Ishikawa (cell line): ENCODE results near the gene KEL.

Experiments
- CEBPB ChIP-seq: IDR thresholded peaks from 2 replicates; pipeline ENCODE4 v1.6.1; 2012
- CREB1 ChIP-seq: IDR thresholded peaks from 2 replicates; pipeline ENCODE4 v1.6.1; 2012; ENCODE audit warnings: low read depth
- EGR1 ChIP-seq: IDR thresholded peaks from 2 replicates; pipeline ENCODE4 v1.6.1; 2012
- EP300 ChIP-seq: IDR thresholded peaks from 2 replicates; pipeline ENCODE4 v1.6.1; 2012; ENCODE audit warnings: borderline replicate concordance
- FOXM1 ChIP-seq: IDR thresholded peaks from 2 replicates; pipeline ENCODE4 v1.6.1; 2012; ENCODE audit warnings: low read depth, borderline replicate concordance
- NFIC ChIP-seq: IDR thresholded peaks from 2 replicates; pipeline ENCODE4 v1.6.1; 2012
- RAD21 ChIP-seq: IDR thresholded peaks from 2 replicates; pipeline ENCODE4 v1.6.1; 2012; ENCODE audit warnings: low read depth
- TAF1 ChIP-seq: IDR thresholded peaks from 2 replicates; pipeline ENCODE4 v1.6.1; 2012; ENCODE audit warnings: low read depth, mild to moderate bottlenecking
- TCF12 ChIP-seq: IDR thresholded peaks from 2 replicates; pipeline ENCODE4 v1.6.1; 2012; ENCODE audit warnings: low read depth
- TEAD4 ChIP-seq: IDR thresholded peaks from 2 replicates; pipeline ENCODE4 v1.6.1; 2012
- YY1 ChIP-seq: IDR thresholded peaks from 2 replicates; pipeline ENCODE4 v1.6.1; 2012; ENCODE audit warnings: low read depth
- ZBTB7A ChIP-seq: IDR thresholded peaks from 2 replicates; pipeline ENCODE4 v1.6.1; 2012; ENCODE audit warnings: low read depth
- TF ChIP-seq, protein P1 (sequence below): IDR thresholded peaks from 2 replicates; pipeline ENCODE4 v1.6.1; 2012; ENCODE audit warnings: low read depth, mild to moderate bottlenecking
- TF ChIP-seq, protein P2 (sequence below): IDR thresholded peaks from 2 replicates; pipeline ENCODE4 v1.6.1; 2012
- TF ChIP-seq, protein P3 (sequence below): IDR thresholded peaks from 2 replicates; pipeline ENCODE4 v1.6.1; 2012

The KEL gene

DNA sequence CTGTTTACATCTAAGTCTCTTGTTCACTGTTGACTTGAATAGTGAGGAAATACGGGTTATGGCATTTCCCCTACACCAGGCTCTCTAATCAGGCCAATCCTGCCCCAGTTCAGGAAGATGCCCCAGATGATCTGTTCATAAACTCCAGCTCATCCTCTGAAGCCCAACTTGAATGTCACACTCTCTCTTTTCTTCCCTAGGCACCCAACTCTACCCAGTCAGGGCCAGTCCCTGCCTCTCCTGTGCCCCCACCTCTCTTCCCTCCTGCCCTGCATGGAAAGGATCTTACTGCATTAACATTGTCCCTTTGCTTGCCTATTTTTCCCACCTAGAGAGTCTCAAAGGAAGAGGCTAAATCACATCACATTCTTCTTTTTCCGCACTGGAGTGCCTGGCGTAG, 66.0 kb downstream of the KEL start:
- TF ChIP-seq TCF12 (no peak), TEAD4 (no peak), EP300 (no peak), NFIC (no peak), CREB1 (no peak), RAD21 (no peak), TAF1 (no peak), YY1 (no peak)

DNA sequence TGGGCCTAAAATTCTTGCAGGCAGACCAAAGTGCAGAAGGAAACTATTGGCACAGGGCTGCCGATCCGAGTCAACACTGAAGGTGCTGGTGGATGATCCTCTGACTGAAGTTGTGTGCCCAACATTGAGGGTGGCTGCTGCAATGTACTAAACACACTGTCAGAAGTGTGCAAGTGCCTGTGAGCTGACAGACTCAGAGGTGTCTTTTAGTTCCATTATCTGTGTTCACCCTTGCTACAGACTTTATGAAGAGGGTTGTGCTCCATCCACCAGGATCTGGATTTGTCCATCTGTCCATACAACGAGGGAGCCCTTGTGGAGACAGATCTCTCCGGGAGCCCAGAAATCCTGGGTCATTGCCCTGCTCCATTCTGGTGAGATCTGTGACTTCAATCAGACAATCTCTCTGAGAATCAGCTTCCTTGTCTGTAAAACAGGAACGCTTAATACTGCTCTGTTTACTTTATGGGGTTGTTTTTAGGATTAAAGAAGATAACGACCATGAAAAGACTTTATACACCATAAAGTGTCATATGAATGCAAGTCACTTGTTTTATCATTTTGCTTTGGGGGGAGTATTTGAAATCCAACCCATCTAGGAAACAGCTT, 67.1 kb downstream of the KEL start:
- TF ChIP-seq NFIC (no peak), YY1 (no peak), RAD21 (no peak)

DNA sequence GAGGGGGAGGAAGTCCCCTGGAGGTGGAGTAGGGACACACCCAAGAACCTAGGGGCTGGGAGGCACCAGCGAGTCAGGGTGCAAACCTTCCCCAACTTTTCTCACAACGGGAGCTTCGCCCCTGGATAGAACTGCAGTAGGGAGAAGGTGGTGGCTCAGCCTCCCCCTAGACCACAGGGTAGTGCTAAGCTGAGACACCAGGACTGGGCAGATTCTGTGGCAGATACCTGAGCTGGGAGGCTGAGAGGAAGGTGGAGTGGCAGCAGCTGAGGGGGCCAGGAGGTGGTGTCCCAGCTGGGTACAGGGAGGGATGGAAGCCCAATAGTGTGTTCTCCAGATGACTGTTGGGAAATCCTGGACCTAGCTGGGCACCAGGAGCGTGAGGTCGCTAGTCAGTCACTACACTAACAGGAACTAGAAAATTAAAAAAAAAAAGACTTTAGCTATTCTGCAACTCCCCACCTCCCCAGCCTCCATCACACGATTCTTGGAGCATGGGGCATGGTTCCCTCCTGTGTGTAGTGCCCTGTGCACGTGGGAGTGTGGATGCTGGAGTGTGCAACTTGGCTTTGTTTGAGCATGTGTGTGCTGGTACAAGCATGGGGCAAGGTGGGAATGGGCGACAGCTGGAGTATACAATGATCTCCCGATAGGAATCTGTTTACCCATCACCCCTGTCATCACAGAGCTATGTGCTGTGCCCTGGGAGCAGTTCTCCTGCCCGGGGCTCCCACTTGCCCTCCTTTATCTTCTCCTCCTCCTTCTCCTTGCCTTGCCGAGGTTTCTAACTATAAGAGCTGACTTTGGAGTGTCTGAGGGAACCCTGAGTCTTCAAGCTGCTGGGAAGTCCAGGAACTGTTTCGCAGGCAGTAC, 67.8 kb downstream of the KEL start:
- TF ChIP-seq EGR1: no peak
- no peak for TF ChIP-seq ZBTB7A
- TF ChIP-seq NFIC: no peak
- TF ChIP-seq, protein P1, sequence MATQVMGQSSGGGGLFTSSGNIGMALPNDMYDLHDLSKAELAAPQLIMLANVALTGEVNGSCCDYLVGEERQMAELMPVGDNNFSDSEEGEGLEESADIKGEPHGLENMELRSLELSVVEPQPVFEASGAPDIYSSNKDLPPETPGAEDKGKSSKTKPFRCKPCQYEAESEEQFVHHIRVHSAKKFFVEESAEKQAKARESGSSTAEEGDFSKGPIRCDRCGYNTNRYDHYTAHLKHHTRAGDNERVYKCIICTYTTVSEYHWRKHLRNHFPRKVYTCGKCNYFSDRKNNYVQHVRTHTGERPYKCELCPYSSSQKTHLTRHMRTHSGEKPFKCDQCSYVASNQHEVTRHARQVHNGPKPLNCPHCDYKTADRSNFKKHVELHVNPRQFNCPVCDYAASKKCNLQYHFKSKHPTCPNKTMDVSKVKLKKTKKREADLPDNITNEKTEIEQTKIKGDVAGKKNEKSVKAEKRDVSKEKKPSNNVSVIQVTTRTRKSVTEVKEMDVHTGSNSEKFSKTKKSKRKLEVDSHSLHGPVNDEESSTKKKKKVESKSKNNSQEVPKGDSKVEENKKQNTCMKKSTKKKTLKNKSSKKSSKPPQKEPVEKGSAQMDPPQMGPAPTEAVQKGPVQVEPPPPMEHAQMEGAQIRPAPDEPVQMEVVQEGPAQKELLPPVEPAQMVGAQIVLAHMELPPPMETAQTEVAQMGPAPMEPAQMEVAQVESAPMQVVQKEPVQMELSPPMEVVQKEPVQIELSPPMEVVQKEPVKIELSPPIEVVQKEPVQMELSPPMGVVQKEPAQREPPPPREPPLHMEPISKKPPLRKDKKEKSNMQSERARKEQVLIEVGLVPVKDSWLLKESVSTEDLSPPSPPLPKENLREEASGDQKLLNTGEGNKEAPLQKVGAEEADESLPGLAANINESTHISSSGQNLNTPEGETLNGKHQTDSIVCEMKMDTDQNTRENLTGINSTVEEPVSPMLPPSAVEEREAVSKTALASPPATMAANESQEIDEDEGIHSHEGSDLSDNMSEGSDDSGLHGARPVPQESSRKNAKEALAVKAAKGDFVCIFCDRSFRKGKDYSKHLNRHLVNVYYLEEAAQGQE: no peak
- TF ChIP-seq FOXM1: no peak
- no peak for TF ChIP-seq TCF12
- TF ChIP-seq RAD21: no peak
- TF ChIP-seq YY1: no peak
- no peak for TF ChIP-seq CREB1
- TF ChIP-seq CEBPB: no peak
- TF ChIP-seq EP300: no peak
- TF ChIP-seq TEAD4: no peak
- TF ChIP-seq, protein P2, sequence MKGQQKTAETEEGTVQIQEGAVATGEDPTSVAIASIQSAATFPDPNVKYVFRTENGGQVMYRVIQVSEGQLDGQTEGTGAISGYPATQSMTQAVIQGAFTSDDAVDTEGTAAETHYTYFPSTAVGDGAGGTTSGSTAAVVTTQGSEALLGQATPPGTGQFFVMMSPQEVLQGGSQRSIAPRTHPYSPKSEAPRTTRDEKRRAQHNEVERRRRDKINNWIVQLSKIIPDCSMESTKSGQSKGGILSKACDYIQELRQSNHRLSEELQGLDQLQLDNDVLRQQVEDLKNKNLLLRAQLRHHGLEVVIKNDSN: no peak
- TF ChIP-seq, protein P3, sequence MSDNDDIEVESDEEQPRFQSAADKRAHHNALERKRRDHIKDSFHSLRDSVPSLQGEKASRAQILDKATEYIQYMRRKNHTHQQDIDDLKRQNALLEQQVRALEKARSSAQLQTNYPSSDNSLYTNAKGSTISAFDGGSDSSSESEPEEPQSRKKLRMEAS: no peak
- TF ChIP-seq TAF1: no peak

DNA sequence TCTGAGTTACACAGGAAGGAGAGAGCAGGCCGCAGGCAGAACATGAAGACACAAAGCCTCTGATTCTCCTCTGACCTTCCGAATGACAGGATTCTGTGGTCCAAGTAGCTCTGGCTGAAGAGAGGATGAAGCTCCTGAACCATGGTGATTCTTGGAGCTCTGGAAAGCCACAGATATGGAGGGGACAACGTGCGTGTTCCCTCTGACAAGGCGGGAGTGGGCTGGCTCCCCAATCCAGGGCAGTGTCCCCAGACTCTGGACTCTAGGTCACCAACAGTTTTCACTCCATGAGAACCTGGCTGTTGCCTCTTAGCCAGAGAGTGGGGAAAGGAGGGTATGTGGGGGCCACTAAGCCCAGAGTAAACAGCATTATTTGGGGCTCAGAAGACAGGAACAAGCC, 69.2 kb downstream of the KEL start:
- TF ChIP-seq CEBPB (no peak), EP300 (no peak), YY1 (no peak), TEAD4 (no peak), ZBTB7A (no peak), NFIC (no peak), RAD21 (no peak), TAF1 (no peak), CREB1 (no peak), FOXM1 (no peak), EGR1 (no peak), TCF12 (no peak)
- TF ChIP-seq, protein P3: no peak
- TF ChIP-seq, protein P1: no peak
- TF ChIP-seq, protein P2: no peak

DNA sequence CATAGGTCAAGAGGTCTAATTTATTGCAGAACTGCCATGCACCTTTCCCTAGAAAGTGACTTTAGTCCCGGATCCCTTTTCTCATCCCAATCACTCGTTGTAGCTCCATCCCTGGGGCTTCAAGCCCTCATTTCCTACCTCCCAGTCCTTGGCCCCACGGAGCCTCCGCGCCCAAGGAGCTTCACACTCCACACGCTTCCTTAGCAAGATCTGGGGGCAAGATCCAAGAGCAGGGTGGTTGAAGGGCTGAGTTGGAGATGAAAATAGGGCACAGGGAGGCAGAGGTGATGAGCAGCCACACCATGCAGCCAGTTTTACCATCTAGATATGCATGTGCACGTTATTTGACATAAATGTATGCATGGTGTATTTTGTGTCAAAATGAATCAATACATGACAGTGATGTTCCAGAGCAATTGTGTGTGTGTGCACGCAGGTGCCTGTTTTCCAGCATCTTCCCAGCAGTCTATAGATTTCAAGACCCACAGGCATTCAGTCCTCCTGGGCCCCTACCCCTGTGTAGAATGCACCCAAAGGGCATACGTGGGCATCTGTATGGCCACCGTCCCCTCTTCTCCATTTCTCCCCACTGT, 70.6 kb downstream of the KEL start:
- TF ChIP-seq CEBPB: no peak
- no peak for TF ChIP-seq RAD21
- no peak for TF ChIP-seq EGR1
- TF ChIP-seq NFIC: no peak
- no peak for TF ChIP-seq YY1
- TF ChIP-seq FOXM1: no peak
- no peak for TF ChIP-seq TCF12
- TF ChIP-seq, protein P2: no peak
- TF ChIP-seq, protein P1: no peak
- TF ChIP-seq TEAD4: no peak
- TF ChIP-seq EP300: no peak
- no peak for TF ChIP-seq TAF1
